ENCODE results near the gene OR2T5.
"Not testable (repeated sequence)": the region's sequence is repeated elsewhere in the genome, so short reads cannot be mapped to it uniquely, and the experiment has no call there.

Gene OR2T5

GRCh38 chr1:248510217-248510616 lies 21.8 kb downstream of the OR2T5 start:
- DNase-seq, result not testable (repeated sequence)

- no peak for DNase-seq
Observed at GRCh38 chr1:248521856-248522255, 33.5 kb downstream of the OR2T5 start.

GRCh38 chr1:248537449-248537848 lies 49.1 kb downstream of the OR2T5 start:
- DNase-seq, result not testable (repeated sequence)

Data from eye (tissue), 1 donor.